Stimulated activated CD8-positive, alpha-beta memory T cell treated with anti-CD3 and anti-CD28 coated beads, Interleukin-12 subunit alpha, Interleukin-12 subunit beta, amount 100 ng/mL, for 4 hours (primary cell): ENCODE measurements around the gene RBM5.
"Not testable (repeated sequence)": the region's sequence is repeated elsewhere in the genome, so short reads cannot be mapped to it uniquely, and the experiment has no call there.

Source experiments
- DNase-seq: peaks from one replicate; pipeline ENCODE4 v3.0.0-alpha.2; 2020; ENCODE audit warnings: low read depth

Gene RBM5

GRCh38 chr3:50088725-50089608 lies at the start of gene RBM5:
RBM5 (plus strand) TSS chr3:50088919; CDS start chr3:50090435, 1,516 bp downstream.
- DNase-seq = peak; percentile 81

- no peak for DNase-seq
These were observed 43.7 kb upstream of the RBM5 start for GRCh38 chr3:50044976-50045375.

GRCh38 chr3:50047426-50047825 lies 41.3 kb upstream of the RBM5 start:
- no peak for DNase-seq

GRCh38 chr3:50050361-50050760 lies 38.4 kb upstream of the RBM5 start:
- DNase-seq = no peak

- no peak for DNase-seq
These were observed 31.0 kb upstream of the RBM5 start for GRCh38 chr3:50057756-50058155.

GRCh38 chr3:50068134-50068533 lies 20.6 kb upstream of the RBM5 start:
- no peak for DNase-seq

- DNase-seq = no peak
These were observed 10.6 kb upstream of the RBM5 start for GRCh38 chr3:50078091-50078490.

- DNase-seq = no peak
These were observed 10.1 kb upstream of the RBM5 start for GRCh38 chr3:50078622-50079021.

GRCh38 chr3:50084951-50085350 lies 3.8 kb upstream of the RBM5 start:
- not testable (repeated sequence) for DNase-seq

- no peak for DNase-seq
These were observed 858 bp downstream of the RBM5 start for GRCh38 chr3:50089609-50089945.

- DNase-seq = no peak
These were observed 2.3 kb downstream of the RBM5 start for GRCh38 chr3:50090984-50091383.

GRCh38 chr3:50095352-50095998 lies 6.8 kb downstream of the RBM5 start:
- DNase-seq = no peak

- DNase-seq = no peak
These were observed 11.7 kb downstream of the RBM5 start for GRCh38 chr3:50100386-50100785.

GRCh38 chr3:50100956-50101845 lies 12.5 kb downstream of the RBM5 start:
- no peak for DNase-seq

- DNase-seq = no peak
These were observed 13.8 kb downstream of the RBM5 start for GRCh38 chr3:50102558-50102957.

- no peak for DNase-seq
These were observed 23.0 kb downstream of the RBM5 start for GRCh38 chr3:50111757-50112156.

GRCh38 chr3:50112462-50112861 lies 23.7 kb downstream of the RBM5 start:
- no peak for DNase-seq

GRCh38 chr3:50117120-50117519 lies 28.4 kb downstream of the RBM5 start:
- DNase-seq = no peak

GRCh38 chr3:50118237-50118636 lies 29.5 kb downstream of the RBM5 start:
- no peak for DNase-seq

GRCh38 chr3:50119786-50120185 lies 31.1 kb downstream of the RBM5 start:
- no peak for DNase-seq

GRCh38 chr3:50120364-50121071 lies 31.8 kb downstream of the RBM5 start:
- DNase-seq = no peak
